Naive thymus-derived CD8-positive, alpha-beta T cell (primary cell): ENCODE results near the gene ERAP2. TPM values are rescaled to one million over a fixed set of nuclear protein-coding genes. Genes with fewer than 3 reads are reported as not detected.

Experiments
- ATAC-seq, 2 donors: fragments of 150-1000 bp; cut with Tn5 transposase in 1 of 2; sonication (Bioruptor Pico), chemical (Tn5 transposase) in 1 of 2; 1 replicate in 1 of 2; 2 replicates in 1 of 2; pipeline ENCODE4 v1.10.0; 2021; ENCODE audit warnings: mild to moderate bottlenecking in 2 of 2, moderate library complexity in 2 of 2
- POLR2A ChIA-PET: fragments of 350-600 bp; sonication (Branson Sonifier 250); formaldehyde crosslinking; loops from one replicate; lab custom pipeline; 2021; ENCODE audit warnings: antibody characterized with exemption; lab: Charles Lee
- DNase-seq, 10 donors: peaks; one replicate each; pipeline versions ENCODE4 v3.0.0 to v3.0.0-alpha.2; 2020 to 2022
- H3K27ac Mint-ChIP-seq, 10 donors: one replicate each; pipeline ENCODE4 v1.8.0; 2020 to 2022; ENCODE audit warnings: mild to moderate bottlenecking in 10 of 10, mixed read lengths in 10 of 10, moderate library complexity in 4 of 10, inconsistent platforms in 1 of 10
- H3K27me3 Mint-ChIP-seq, 5 donors: one replicate each; pipeline ENCODE4 v1.8.0; 2021 to 2022; ENCODE audit warnings: mixed read lengths in 5 of 5
- H3K36me3 Mint-ChIP-seq, 3 donors: one replicate each; pipeline ENCODE4 v1.8.0; 2020 to 2022; ENCODE audit warnings: mixed read lengths in 3 of 3, mild to moderate bottlenecking in 2 of 3, inconsistent platforms in 1 of 3
- H3K4me1 Mint-ChIP-seq, 4 donors: one replicate each; pipeline ENCODE4 v1.8.0; 2021 to 2022; ENCODE audit warnings: mixed read lengths in 4 of 4
- H3K4me3 Mint-ChIP-seq, 10 donors: one replicate each; pipeline ENCODE4 v1.8.0; 2020 to 2022; ENCODE audit warnings: mild to moderate bottlenecking in 10 of 10, mixed read lengths in 10 of 10, moderate library complexity in 6 of 10, inconsistent platforms in 1 of 10
- H3K9me3 Mint-ChIP-seq, 9 donors: one replicate each; pipeline ENCODE4 v1.8.0; 2020 to 2022; ENCODE audit warnings: mixed read lengths in 9 of 9, mild to moderate bottlenecking in 3 of 9, inconsistent platforms in 1 of 9, moderate library complexity in 1 of 9
- polyA plus RNA-seq, 3 donors: library from polyadenylated mRNA; unstranded; fragments of 300-500 nt; fragmentation: Illumina TruSeq; gene quantifications; one replicate each; pipeline ENCODE4 v1.2.3, GENCODE V29; 2021
- total RNA-seq, 8 experiments: library from RNA in 2 of 8; stranded (reverse) in 2 of 8; gene quantifications; one replicate each; pipeline ENCODE4 v1.2.3 and lab custom pipeline; 2021 to 2026

The ERAP2 gene
- total and polyA plus RNA-seq, 5 experiments from 2014 or later: 6.4 to 126 (median 82.9) TPM

- H3K9me3 Mint-ChIP-seq: peaks cover 0 to 5% (median 2%) of the 10 kb centered on the region in 9 donors
- H3K27me3 Mint-ChIP-seq: no peaks in the 10 kb centered on the region
- peak overlapping the region in 2 of 10 donors; percentile 6 to 26 for H3K27ac Mint-ChIP-seq
- ATAC-seq (no peak), DNase-seq (no peak)
- peaks cover 0 to 5% (median 4%) of the 10 kb centered on the region in 3 donors for H3K36me3 Mint-ChIP-seq
- no peaks in the 10 kb centered on the region for H3K4me1 Mint-ChIP-seq
- POLR2A ChIA-PET: interaction anchor here (0.6 kb wide), 1 partner anchor 305 kb away, joined by 3 read pairs; no protein-coding TSS in a partner anchor
- no peak overlapping the region for H3K4me3 Mint-ChIP-seq
Measured at GRCh38 chr5:96851312-96852062, 24.8 kb upstream of the ERAP2 start.

- Mint-ChIP-seq H3K36me3 (peaks cover 0 to 5% (median 4%) of the 10 kb centered on the region in 3 donors), H3K27ac (no peak overlapping the region)
Measured at GRCh38 chr5:96852759-96853158, 23.5 kb upstream of the ERAP2 start.

GRCh38 chr5:96854067-96854466, 22.2 kb upstream of the ERAP2 start:
- ATAC-seq (no peak), DNase-seq (no peak)
- Mint-ChIP-seq H3K4me1 (peaks cover 0 to 3% (median 1%) of the 10 kb centered on the region in 4 donors), H3K27me3 (no peaks in the 10 kb centered on the region), H3K9me3 (peaks cover 0 to 5% (median 0%) of the 10 kb centered on the region in 9 donors), H3K4me3 (no peak overlapping the region), H3K36me3 (peaks cover 0 to 5% (median 4%) of the 10 kb centered on the region in 3 donors), H3K27ac (no peak overlapping the region)
- POLR2A ChIA-PET: no interaction called here

More at GRCh38 chr5:96852759-96853158, 23.5 kb upstream of the ERAP2 start:
- H3K4me1 Mint-ChIP-seq: peaks cover 0 to 2% (median under 1%) of the 10 kb centered on the region in 4 donors
- POLR2A ChIA-PET: no interaction called here
- H3K4me3 Mint-ChIP-seq: no peak overlapping the region
- no peak for DNase-seq
- H3K9me3 Mint-ChIP-seq: peaks cover 0 to 5% (median 2%) of the 10 kb centered on the region in 9 donors
- no peak for ATAC-seq
- H3K27me3 Mint-ChIP-seq: no peaks in the 10 kb centered on the region

- Mint-ChIP-seq H3K4me3 (no peak overlapping the region), H3K4me1 (peaks cover 0 to 3% (median 1%) of the 10 kb centered on the region in 4 donors), H3K9me3 (no peaks in the 10 kb centered on the region), H3K36me3 (no peaks in the 10 kb centered on the region), H3K27me3 (no peaks in the 10 kb centered on the region), H3K27ac (no peak overlapping the region)
- DNase-seq (no peak), ATAC-seq (no peak)
- POLR2A ChIA-PET: no interaction called here
Measured at GRCh38 chr5:96855031-96855872, 21.0 kb upstream of the ERAP2 start.

- no peak for DNase-seq
- no peaks in the 10 kb centered on the region for H3K36me3 Mint-ChIP-seq
- POLR2A ChIA-PET: no interaction called here
- peaks cover 0 to 5% (median 4%) of the 10 kb centered on the region in 4 donors for H3K4me1 Mint-ChIP-seq
- no peak overlapping the region for H3K4me3 Mint-ChIP-seq
- ATAC-seq: no peak
- no peak overlapping the region for H3K27ac Mint-ChIP-seq
- no peaks in the 10 kb centered on the region for H3K27me3 Mint-ChIP-seq
- H3K9me3 Mint-ChIP-seq: no peaks in the 10 kb centered on the region
Measured at GRCh38 chr5:96856371-96856770, 19.9 kb upstream of the ERAP2 start.

GRCh38 chr5:96857454-96857853, 18.8 kb upstream of the ERAP2 start:
- ATAC-seq: no peak
- H3K36me3 Mint-ChIP-seq: no peaks in the 10 kb centered on the region
- POLR2A ChIA-PET: no interaction called here

GRCh38 chr5:96857924-96858323, 18.4 kb upstream of the ERAP2 start:
- Mint-ChIP-seq H3K36me3 (no peaks in the 10 kb centered on the region), H3K4me1 (peaks cover 0 to 5% (median 4%) of the 10 kb centered on the region in 4 donors), H3K4me3 (no peak overlapping the region), H3K27me3 (no peaks in the 10 kb centered on the region), H3K9me3 (no peaks in the 10 kb centered on the region), H3K27ac (no peak overlapping the region)
- POLR2A ChIA-PET: no interaction called here
- ATAC-seq (no peak), DNase-seq (no peak)

More at GRCh38 chr5:96857454-96857853, 18.8 kb upstream of the ERAP2 start:
- DNase-seq: no peak
- H3K4me1 Mint-ChIP-seq: peaks cover 0 to 5% (median 4%) of the 10 kb centered on the region in 4 donors
- H3K4me3 Mint-ChIP-seq: no peak overlapping the region
- no peaks in the 10 kb centered on the region for H3K27me3 Mint-ChIP-seq
- H3K9me3 Mint-ChIP-seq: no peaks in the 10 kb centered on the region
- H3K27ac Mint-ChIP-seq: no peak overlapping the region

GRCh38 chr5:96859375-96859774, 16.9 kb upstream of the ERAP2 start:
- Mint-ChIP-seq H3K27ac (no peak overlapping the region), H3K36me3 (no peaks in the 10 kb centered on the region), H3K4me3 (no peak overlapping the region), H3K27me3 (no peaks in the 10 kb centered on the region), H3K4me1 (peaks cover 0 to 8% (median 4%) of the 10 kb centered on the region in 4 donors), H3K9me3 (no peaks in the 10 kb centered on the region)
- DNase-seq: no peak
- ATAC-seq: no peak
- POLR2A ChIA-PET: no interaction called here

GRCh38 chr5:96861076-96861475, 15.2 kb upstream of the ERAP2 start:
- Mint-ChIP-seq H3K4me1 (peaks cover 0 to 8% (median 4%) of the 10 kb centered on the region in 4 donors), H3K27me3 (peaks cover 0 to under 1% (median 0%) of the 10 kb centered on the region in 5 donors), H3K36me3 (no peaks in the 10 kb centered on the region), H3K27ac (peak overlapping the region in 2 of 10 donors; percentile 12 to 17), H3K4me3 (no peak overlapping the region), H3K9me3 (no peaks in the 10 kb centered on the region)
- no peak for ATAC-seq
- no peak for DNase-seq
- POLR2A ChIA-PET: interaction anchor here (1.2 kb wide), 1 partner anchor 11 kb away, joined by 3 read pairs; no protein-coding TSS in a partner anchor

- peak overlapping the region in 3 of 10 donors; percentile 49 to 65 (median 53) for H3K27ac Mint-ChIP-seq
- peaks cover 0 to 3% (median 0%) of the 10 kb centered on the region in 5 donors for H3K27me3 Mint-ChIP-seq
- H3K9me3 Mint-ChIP-seq: no peaks in the 10 kb centered on the region
- ATAC-seq (no peak), DNase-seq (no peak)
- no peaks in the 10 kb centered on the region for H3K36me3 Mint-ChIP-seq
- H3K4me3 Mint-ChIP-seq: no peak overlapping the region
- POLR2A ChIA-PET: interaction anchor here (0.5 to 1.0 kb wide), 2 partner anchors 29 to 55 kb away, joined by 3 to 4 read pairs; partner anchors contain the start of gene ERAP1
- peaks cover 0 to 5% (median 3%) of the 10 kb centered on the region in 4 donors for H3K4me1 Mint-ChIP-seq
Measured at GRCh38 chr5:96863114-96863513, 13.2 kb upstream of the ERAP2 start.

GRCh38 chr5:96863949-96864584, 12.2 kb upstream of the ERAP2 start:
- POLR2A ChIA-PET: interaction anchor here (0.6 to 1.0 kb wide), 2 partner anchors 23 to 56 kb away, joined by 3 read pairs; partner anchors contain the start of gene ERAP1
- Mint-ChIP-seq H3K4me1 (peaks cover 4 to 11% (median 6%) of the 10 kb centered on the region in 4 donors), H3K9me3 (no peaks in the 10 kb centered on the region), H3K36me3 (no peaks in the 10 kb centered on the region), H3K27me3 (peaks cover 0 to 3% (median 0%) of the 10 kb centered on the region in 5 donors), H3K27ac (peak overlapping the region in 1 of 10 donors; percentile 53), H3K4me3 (no peak overlapping the region)
- DNase-seq: no peak
- ATAC-seq: no peak

GRCh38 chr5:96864922-96865530, 11.3 kb upstream of the ERAP2 start:
- H3K27me3 Mint-ChIP-seq: peaks cover 0 to 3% (median 0%) of the 10 kb centered on the region in 5 donors
- POLR2A ChIA-PET: interaction anchor here (0.6 kb wide), 1 partner anchor 24 kb away, joined by 3 read pairs; no protein-coding TSS in a partner anchor
- H3K27ac Mint-ChIP-seq: no peak overlapping the region
- peaks cover 12 to 21% (median 13%) of the 10 kb centered on the region in 4 donors for H3K4me1 Mint-ChIP-seq
- H3K4me3 Mint-ChIP-seq: no peak overlapping the region
- no peak for DNase-seq
- ATAC-seq: no peak
- no peaks in the 10 kb centered on the region for H3K9me3 Mint-ChIP-seq
- H3K36me3 Mint-ChIP-seq: no peaks in the 10 kb centered on the region
